HG02938 (cell line): ENCODE measurements around the gene SSRP1.
A peak's percentile ranks its signal among the peaks of the same experiment; 100 is the strongest.
"Not testable (repeated sequence)": the region's sequence is repeated elsewhere in the genome, so short reads cannot be mapped to it uniquely, and the experiment has no call there.

Experiments used
- ATAC-seq: cut with Tn5 transposase; IDR thresholded peaks from one replicate; pipeline ENCODE4 v1.9.1; 2021; ENCODE audit warnings: mild to moderate bottlenecking, moderate library complexity; ENCODE audit not compliant: unreplicated experiment

The SSRP1 gene

DNA sequence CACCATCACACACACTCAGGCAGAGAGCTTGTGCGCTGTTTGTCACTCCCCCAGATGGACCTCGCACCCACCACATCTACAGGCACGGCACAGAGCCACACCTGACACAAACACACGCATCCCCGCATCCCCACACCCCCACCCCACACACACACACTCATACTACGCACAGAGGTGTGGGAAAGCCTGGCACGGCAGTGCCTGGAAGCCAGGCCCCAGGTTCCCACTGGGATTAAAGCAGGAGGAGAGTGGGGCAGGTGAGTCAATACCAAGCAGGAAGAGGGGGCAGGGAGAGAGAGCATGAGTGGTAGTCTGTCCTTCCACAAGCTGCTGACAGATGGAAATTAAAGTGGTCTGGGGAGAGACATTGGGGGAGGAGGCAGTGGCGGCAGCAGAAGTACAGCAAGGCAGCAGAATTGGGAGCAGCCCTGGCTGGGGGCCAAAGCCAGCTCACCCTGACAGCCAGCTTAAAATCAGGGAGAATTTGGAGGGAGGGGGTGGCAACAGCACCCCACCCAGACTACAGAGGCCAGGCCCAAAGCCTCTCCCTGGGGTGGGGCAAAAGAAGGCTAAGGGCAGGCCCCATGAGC, 31.6 kb downstream of the SSRP1 start:
- no peak for ATAC-seq

DNA sequence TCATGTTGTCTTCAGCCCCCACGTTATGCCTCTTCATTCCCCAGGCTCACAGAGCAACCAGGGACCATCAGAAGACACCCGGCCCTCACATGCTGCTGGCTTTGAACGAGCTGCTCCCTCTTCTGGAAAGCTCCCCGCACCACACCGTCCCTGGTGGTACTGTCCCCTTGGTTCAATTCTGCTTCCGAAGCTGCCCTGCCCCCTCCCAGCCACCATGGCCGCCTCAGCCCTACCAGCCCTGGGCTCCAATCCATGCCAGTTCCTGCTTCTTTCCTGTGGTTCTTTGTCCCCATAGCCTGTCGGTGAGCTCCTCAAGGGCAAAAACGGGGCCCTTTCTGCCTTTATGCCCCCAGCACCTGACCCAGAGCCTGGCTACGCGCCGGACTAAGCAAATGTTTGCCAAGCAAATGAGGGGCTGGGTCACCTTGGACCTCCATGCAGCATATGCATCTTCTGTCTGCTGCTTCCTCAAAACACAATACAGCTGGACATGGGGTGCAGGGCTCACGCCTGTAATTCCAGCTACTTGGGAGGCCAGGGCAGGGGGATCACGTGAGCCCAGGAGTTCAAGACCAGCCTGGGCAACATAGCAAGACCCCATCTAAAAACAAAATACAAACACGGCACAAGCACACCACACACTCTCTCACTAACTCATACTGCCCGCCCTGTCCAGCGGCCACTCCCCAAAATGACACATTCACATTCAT, 32.3 kb downstream of the SSRP1 start:
- ATAC-seq = no peak

DNA sequence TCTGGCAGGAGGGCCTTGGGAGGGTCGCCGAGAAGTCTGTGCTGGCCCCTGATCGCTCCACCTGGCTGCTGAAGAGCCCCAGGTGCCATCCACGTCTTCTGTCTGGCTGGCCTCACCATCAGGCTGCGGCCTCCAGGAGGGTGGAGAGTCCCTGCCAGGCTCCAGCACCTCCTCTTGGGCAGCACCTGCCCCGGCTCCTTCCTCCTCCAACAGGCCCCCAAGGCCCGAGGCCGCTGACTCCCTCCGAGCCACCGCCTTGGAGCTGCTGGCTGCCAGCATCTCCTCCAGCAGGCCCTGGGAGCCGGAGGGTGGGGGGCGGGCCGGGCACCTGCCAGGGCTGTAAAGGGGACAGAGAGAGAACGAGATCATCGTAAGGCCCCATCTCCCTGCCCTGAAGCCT, 33.2 kb downstream of the SSRP1 start:
- ATAC-seq = no peak

DNA sequence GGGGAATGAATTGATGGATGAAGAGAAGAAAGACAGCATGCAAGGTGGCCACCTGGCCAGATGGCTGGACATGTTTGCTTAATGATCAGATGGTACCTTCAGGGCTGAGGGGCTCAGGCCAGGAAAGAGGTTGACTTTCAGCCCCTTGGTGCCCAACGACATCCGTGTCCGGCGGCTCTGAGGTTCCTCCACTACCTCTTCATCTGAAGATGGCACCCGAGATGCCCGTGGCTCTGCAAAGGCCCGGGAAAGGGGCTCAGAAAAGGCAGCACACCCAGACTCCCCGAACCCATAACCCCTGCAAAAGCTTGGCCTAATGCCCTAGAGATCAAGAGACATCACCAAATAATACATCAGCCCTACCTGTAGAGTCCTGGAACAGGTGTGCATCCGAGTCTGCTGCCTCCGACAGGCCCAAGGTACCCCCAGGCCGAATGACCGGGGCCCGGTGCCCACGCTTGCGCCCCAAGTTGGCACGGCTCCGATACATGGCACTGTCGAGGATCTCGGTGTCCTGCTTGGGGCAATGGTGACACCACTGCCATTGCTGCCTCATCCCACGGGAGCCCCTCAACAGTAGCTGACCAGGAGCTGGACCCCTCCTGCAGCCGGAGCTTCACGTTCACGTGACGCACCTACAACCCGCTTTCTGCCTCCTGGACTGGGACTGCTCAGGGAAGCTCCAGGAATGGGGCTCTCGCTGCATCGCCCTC, 33.8 kb downstream of the SSRP1 start:
- no peak for ATAC-seq

DNA sequence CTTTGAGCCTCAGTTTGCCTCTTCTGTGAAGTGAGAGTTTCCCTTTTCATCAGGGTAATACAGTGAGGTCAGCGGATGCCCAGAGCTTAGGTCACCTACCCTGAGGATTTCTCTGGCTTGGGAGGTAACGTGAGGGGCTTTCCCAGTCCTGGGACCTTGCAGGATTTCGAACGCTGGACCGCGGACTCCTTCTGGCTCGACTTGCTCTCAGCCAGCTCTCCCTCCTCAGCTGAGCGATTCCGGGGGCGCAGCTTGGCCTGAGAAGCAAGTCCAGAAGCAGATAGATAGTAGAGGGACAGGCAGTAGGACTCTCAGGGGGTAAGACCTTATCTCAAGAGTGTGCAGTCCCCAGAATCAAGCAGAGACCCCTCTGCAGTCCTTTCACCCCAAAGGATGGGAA, 34.9 kb downstream of the SSRP1 start:
- no peak for ATAC-seq

DNA sequence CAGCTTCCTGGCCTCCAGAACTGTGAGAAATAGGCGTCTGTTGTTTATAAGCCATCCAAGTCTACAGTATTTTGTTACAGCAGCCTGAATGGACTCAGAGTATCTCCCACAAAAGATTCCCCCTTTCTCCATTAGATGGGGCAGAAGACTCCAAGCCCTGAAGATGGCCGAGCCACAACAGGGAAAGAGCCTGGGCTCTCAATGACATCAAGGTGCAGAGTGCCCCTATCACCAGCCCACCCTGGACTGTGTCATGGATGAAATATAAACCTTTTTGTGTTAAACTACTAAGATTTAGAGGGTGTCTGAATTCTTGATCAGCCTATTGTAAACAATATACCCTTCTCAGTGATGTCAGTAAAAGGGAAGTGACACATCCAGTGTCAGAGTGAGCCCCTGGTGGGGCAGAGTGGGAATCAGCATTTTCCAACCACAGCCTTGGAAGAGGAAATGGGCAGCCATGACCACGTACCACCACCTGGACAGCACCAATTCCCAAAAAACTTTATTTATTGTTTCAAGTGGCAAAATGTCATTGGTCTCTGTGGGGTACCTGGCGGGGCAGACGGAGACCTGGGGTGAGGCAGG, 36.4 kb downstream of the SSRP1 start:
- ATAC-seq = no peak

DNA sequence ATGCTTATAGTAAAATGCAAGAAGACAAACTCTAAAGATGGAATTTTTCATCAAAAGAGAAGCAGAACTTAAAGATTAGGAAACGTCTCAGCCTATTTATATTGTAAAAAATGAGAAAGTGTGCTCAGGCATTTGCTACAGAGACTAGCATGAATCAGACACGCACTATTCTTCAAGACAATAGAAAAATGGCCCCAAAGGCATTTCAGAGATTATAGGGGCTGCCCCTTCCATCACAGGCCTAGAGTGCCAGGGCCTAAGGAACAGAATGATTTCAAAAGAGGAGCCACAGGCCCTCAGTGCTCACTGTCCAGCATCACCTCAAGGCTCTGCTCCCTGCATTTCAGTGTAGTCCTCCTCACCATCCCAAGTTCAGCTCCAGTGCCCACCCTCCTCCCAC, 38.5 kb downstream of the SSRP1 start:
- no peak for ATAC-seq

DNA sequence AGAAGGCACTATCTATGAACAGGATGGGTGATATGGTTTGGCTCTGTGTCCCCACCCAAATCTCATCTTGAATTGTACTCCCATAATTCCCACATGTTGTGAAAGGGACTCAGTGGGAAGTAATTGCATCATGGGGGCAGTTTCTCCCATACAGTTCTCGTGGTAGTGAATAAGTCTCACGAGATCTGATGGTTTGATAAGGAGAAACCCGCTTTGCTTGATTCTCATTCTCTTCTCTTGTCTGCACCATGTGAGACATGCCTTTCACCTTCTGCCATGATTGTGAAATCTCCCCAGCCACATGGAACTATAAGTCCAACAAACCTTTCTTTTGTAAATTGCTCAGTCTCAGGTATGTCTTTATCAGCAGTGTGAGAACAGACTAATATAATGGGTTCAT, 39.5 kb downstream of the SSRP1 start:
- ATAC-seq = not testable (repeated sequence)

DNA sequence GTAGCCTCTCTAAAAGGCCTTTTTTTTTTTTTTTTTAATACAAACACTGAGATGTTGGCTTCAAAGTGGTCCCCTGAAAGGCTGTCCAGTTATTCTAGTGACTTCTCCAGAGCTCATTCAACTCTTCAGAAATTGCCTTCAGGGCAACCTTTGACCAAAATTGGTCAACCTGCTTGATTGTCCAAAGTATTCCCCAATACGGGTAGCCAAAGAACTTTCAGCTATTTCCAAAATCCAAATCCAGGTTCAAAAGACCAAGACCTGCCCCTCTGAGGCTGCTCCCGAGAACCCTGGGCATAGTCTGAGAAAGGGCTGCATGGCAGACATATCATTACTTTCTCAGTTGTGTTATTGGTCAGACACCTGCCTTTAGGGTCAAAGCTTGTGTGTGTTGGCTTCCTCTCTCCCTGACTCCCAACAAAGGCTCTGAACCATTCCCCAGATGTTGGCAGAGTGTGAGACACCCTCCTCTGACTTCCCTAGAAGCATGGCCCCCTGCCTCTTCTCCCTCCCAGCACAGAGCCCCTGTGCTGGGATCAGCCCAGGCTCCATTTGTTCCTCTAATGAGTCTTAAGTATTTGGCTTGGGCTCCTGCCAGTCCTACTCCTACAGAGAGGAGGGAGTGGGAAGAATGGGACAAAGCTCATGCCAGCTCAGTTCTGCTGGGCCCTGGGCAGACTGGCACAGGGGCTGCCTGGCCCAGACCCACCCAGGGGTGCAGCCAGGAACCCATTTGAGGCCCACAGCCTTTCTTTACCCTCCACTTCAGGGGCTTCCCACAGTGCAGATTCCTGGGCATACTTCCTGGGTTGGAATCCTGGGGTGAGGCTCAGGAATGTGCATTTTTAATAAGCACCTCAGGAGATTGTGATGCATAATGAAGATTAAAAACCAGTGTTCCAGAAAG, 41.2 kb downstream of the SSRP1 start:
- no peak for ATAC-seq

DNA sequence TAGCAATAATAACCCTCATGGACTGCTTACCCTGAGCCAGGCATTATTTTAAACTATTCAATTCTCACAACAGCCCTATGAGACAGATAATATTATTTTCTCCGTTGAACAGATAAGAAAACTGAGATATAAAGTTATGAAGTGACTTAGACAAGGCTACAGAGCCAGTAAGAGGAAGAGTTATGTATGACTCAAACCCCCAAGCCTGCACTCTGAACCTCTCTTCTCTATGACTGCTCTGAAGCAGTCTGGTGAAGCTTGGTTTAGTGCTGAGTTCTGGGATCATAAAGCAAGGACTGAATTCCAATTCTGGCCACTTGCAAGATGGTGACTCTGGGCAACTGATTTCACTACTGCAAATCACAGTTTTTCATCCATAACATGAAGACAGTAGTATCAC, 45.4 kb downstream of the SSRP1 start:
- no peak for ATAC-seq

DNA sequence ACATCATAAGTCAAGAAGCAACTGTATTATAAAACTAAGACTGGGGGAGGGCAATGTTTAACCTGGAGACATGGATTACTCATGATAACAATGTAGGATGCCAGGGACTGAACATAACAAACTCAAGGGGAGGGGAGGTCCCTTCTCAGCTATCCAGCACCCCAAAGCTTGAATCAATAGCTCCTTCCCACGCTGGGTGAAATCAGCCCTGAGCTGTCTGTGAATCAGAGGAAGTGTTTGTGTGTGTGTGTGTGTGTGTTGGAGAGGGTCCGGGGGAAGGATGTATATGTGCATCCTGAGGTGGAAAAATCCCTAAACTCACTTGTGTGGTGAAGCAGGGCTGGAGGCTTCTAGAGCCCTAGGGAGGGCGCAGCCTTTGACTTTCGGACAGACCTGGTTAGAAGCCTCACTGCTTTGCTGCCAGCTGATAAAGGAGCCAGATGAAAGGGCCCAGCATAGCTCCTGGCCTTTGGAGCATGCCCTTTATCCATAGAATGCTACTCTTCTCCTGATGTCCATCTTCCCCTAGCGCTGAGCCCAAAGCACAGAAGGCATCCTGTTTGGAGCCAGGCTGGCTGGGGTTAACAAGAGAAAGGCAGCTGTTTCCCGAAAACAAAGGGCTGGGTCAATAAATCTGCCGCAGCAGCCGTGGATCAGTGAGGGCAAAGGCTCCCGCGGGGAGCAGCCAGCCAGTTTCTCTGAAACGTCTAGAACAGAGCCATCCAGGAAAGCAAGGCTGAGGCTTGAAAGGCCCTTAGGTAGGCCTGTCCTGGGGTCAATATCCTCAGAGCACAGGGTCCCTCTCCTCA, 46.7 kb downstream of the SSRP1 start:
- ATAC-seq = no peak

DNA sequence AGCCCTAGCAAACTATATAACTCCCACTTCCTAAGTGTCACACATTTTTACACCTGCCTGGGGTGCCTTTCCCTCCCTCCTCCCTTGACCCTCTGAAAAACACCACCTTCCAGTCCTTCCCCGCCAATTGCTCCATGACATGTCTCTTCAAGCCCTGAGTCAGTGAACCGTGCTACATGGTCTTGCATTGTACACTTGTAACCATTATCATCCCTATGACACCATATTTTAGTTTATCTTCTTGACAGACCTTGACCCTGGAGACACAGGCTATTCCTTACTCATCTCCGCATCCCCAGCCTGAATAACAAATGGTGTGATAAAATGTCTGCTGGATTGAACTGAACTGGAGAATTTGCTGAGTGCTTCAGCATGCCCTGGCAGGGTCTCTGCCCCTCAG, 47.8 kb downstream of the SSRP1 start:
- ATAC-seq = no peak

DNA sequence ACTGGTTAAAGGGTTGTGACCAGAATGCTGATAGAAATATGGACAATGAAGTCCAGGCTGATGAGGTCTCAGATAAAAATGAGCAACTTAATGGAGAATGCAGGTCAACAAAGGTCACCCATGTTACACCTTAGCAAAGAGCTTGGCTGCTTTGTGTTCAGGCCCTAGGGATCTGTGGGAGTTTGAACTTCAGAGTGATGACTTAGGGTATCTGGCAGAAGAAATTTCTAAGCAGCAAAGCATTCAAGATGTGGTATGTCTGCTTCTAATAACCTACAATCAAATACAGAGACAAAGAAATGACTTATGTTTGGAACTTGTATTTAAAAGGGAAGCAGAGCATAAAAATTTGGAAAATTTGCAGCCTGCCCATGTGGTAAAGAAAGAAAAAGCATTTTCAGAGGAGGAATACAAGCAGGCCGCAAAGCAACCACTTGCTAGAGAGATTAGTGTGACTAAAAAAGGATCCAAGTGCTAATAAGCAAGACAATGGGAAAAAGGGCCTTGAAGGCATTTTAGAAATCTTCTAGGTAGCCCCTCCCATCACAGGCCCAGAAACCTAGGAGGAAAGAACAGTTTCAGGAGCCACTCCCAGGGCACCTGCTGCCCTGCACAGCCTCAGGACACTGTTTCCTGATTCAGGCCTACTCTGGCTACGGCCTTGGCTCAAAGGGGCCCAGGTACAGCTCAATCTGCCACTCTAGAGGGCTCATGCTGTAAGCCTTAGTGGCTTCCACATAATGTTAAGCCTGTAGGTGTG, 52.3 kb downstream of the SSRP1 start:
- ATAC-seq = no peak

DNA sequence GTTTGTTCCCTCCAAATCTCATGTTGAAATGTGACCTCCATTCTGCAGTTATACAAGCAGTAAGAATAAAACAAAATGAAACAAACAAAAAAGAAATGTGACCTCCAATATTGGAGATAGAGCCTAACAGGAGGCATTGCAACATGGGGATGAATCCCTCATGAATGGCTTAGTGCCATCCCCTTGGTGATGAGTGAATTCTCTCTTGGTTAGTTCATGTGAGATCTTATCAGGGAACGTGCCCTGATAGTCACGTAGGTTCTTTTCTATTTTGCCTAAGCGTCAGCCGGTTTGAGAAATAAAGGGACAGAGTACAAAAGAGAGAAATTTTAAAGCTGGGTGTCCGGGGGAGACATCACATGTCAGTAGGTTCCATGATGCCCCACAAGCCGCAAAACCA, 54.1 kb downstream of the SSRP1 start:
- ATAC-seq = not testable (repeated sequence)

DNA sequence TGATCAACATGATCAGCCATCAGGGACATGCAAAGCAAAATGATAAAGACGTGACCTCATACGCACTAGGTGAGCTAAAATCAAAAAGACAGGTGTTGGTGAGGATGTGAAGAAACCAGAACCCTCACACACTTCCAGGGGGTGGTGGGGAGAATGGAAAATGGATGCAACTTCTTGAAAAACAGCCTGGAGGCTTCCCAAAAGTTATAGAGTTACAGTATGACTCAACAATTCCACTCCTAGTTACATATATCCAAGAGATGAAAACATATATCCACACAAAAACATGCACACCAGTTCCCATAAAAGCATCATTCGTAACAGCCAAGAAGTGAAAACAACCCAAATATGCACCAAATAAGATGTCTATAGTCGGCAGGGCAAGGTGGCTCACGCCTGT, 56.6 kb downstream of the SSRP1 start:
- ATAC-seq = no peak

DNA sequence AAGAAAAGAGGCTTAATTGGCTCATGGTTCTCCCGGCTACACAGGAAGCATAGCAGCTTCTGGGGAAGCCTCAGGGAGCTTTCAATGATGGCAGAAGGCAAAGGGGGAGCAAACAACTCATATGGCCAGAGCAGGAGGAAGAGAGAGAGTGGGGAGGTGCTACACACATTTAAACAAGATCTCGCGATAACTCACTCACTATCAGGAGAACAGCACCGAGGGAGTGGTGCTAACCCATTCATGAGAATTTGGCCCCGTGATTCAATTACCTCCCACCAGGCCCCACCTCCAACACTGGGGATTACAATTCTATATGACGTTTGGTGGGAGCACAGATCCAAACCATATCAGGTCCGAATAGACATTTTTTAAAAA, 57.0 kb downstream of the SSRP1 start:
- no peak for ATAC-seq

DNA sequence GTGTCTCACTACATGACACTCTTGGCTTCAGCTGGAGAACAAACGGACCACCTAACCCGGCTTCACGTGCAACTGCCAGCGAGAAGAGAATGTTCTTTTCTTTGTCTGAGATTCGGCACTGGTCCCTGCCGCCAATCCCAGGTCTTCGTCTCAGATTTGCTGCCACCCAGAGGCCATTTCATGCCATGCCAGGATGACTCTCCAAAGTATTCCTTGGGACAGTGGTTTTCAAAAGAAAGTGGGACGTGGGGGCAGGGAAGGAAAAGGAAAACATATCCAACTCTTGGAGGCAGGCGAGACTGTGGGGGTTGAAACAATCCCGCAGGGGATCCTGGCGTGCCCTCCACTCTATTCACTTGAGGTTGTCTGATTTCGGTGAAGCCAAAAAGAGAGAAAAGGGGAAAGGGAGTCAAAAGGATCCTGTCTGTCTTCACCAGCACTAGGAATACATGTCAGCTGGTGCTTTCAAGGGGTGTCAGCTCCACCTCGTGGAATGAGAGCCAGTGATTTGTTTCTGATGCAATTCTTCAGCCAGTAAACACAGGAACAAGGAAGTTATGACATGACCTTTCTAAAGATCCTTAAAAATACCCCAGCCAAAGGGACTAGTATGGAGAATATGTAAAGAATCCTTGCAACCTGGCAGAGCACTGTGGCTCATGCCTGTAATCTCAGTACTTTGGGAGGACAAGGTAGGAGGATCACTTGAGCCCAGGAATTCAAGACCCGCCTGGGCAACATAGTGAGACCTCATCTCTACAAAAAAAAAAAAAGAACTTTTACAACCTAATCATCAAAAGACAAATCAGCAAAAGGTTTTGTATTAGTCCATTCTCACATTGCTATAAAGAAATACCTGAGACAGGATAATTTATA, 57.6 kb downstream of the SSRP1 start:
- ATAC-seq = peak; percentile 81

DNA sequence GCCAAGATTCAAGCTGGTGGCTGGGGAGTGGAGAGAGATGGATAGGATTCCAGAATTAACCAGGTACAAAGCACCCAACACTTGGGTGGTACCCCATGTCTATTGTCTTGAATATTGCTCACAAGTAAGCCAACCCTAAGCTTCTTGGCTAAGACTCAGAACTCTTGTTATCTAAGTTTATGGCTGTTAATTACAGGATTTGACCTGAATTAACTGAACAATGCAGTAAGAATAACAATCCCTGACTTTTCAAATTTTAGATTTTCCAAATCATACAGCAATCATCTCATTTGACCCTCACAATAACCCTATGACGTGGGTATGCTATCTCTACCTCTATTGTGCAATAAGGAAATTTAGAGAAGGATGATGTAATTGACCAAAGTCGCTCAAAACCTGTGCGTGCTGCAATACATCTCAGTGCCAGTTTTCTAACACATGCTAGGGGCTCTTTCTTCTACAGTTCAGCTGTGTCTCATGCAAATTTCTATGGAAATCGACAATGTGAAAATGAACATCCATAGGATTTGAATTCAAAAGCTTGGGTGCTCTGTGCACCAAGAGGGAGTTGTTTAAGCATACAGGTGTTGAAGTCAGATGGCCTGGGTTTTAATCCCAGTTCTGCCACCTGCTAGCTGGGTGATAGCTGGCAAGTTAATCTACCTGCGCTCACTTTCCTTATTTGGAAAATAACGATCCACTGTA, 58.6 kb downstream of the SSRP1 start:
- no peak for ATAC-seq
